ENCODE data around the gene FARP1. TPM values are rescaled to one million over a fixed set of nuclear protein-coding genes. Genes with fewer than 3 reads are reported as not detected.

Gene FARP1
- total and polyA plus RNA-seq, 2 of the 13 experiments (the other 11 are each of a cell fraction or from before 2014, with no cell fraction given) = 70.6 to 126 TPM

GRCh38 chr13:98142380-98143156, at the start of gene FARP1 (continued):
- TF ChIP-seq ZNF362 (CRISPR knock-in tag; IDR thresholded peaks at IDR 0.05; ENCODE audit: borderline replicate concordance) (peak; percentile 61), SNAPC4 (CRISPR knock-in tag; IDR thresholded peaks at IDR 0.05) (0 out of 2 replicates have a peak, but pooled peaks have one; percentile 17), KDM1A (CRISPR knock-in tag; IDR thresholded peaks at IDR 0.05) (no peak), HOXA9 (CRISPR knock-in tag; IDR thresholded peaks at IDR 0.05; ENCODE audit: borderline replicate concordance) (0 out of 2 replicates have a peak, but pooled peaks have one; percentile 6), THAP7 (CRISPR knock-in tag; IDR thresholded peaks at IDR 0.05) (0 out of 2 replicates have a peak, but pooled peaks have one; percentile 63), DRAP1 (CRISPR knock-in tag; IDR thresholded peaks at IDR 0.05) (peak; percentile 70; the same call in 1 of the 2 replicates), PITX1 (CRISPR knock-in tag; IDR thresholded peaks at IDR 0.05) (0 out of 2 replicates have a peak, but pooled peaks have one; percentile 14), ZNF33A (CRISPR knock-in tag; IDR thresholded peaks at IDR 0.05; ENCODE audit: borderline replicate concordance) (0 out of 2 replicates have a peak, but pooled peaks have one; percentile 58), MYPOP (CRISPR knock-in tag; IDR thresholded peaks at IDR 0.05) (peak; percentile 98), KAT8 (CRISPR knock-in tag; IDR thresholded peaks at IDR 0.05) (peak; percentile 37; the same call in 1 of the 2 replicates), ZKSCAN1 (IDR thresholded peaks at IDR 0.05; ENCODE audit: low read length) (no peak), PLRG1 (conservative IDR thresholded peaks at IDR 0.05) (no peak), TCF7 (IDR thresholded peaks at IDR 0.05; ENCODE audit: low read depth) (no peak), BRD4 (CRISPR knock-in tag; IDR thresholded peaks at IDR 0.05) (peak; percentile 82; the same call in 1 of the 2 replicates), CREM (IDR thresholded peaks at IDR 0.05) (no peak), CREM (CRISPR knock-in tag; IDR thresholded peaks at IDR 0.05) (no peak), CTCF (CRISPR knock-in tag; IDR thresholded peaks at IDR 0.05) (peak; percentile 44; the same call in 1 of the 2 replicates), TARDBP (CRISPR knock-in tag; IDR thresholded peaks at IDR 0.05) (no peak; the same call in 1 of the 2 replicates), ZNF766 (CRISPR knock-in tag; IDR thresholded peaks at IDR 0.05; ENCODE audit: borderline replicate concordance) (peak; percentile 66; the same call in 1 of the 2 replicates)

All from HepG2 (cell line).